CD1c-positive myeloid dendritic cell (primary cell): ENCODE results near the gene EXOC6B.

Source experiments
- DNase-seq: peaks from one replicate; pipeline ENCODE4 v3.0.0-alpha.2; 2016; ENCODE audit errors: extremely low spot score

Gene EXOC6B

DNA sequence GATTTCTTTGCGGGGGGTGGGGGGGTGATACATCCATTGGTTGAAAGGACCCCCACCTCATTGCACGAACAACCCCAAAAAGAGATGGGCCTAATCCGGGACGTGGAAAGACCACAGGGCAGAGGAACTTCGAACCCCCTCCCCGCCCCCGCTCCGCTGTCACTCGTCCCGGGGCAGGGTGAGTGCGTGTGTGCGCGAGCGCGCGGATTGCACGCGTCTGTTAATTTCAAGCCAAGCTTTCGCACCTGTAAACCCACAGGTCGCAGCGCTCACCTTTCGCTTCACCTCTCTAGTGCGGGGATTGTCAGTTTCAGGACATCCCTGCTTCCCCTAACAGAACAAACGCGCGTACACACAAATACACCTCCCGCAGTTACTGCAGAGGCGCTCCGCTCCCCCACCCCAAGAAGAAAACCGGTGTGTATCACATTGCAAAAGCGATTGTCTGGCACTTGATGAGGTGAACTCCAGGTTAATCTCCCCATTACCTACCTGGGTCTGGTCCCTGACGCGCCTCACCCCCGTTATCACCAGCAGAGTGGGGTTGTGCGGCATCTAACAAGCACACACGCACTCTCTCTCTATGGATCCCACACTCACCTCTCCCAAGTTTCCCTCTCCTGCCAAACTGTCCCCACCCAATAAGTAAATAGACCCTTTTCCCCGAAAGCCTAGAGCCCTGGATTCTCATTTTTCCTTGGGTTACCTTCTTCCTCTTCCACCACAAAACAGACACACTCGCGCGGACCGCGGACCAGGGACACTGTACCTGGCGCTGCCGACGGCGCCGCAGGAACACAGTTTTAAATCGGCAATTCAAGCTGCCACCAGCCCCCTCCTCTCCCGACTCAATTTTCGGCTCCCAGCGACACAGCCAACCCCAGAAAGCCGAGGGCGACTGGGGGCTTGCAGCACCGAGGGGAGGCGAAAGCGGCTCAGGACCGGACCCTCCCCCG, 679.2 kb downstream of the EXOC6B start:
- DNase-seq = no peak

DNA sequence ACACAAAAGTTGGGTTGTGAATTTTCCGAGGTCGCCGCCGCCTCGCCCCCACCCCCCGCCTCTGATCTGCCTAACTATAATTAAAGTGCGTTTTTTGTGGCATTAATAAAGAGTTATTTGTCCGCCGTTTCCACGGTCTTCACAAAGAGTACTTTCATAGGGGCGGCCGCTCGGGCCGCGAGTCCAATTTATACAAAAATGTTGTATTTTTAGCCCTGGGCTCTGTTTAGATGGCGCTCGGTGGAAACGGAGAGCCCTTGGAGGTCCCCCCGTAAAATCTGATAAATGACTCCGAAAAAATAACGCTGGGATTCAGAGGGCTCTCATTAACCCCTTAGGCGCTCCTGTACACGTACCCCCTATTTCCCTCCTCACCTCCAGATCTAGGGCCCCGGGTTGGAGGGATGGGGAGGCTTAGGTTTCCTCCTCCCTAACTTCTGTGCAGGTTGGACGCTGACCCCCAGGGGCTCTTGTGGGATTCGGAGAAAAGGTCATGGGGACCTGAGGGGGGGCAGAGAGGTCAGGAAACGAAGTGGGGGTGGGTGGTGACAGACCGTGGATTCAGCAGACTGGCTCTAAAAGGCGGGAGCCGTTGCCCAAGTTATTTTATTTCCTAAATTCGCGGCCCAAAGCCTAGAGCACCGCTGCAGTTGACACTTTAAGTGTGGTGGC, 680.0 kb downstream of the EXOC6B start:
- DNase-seq = no peak

DNA sequence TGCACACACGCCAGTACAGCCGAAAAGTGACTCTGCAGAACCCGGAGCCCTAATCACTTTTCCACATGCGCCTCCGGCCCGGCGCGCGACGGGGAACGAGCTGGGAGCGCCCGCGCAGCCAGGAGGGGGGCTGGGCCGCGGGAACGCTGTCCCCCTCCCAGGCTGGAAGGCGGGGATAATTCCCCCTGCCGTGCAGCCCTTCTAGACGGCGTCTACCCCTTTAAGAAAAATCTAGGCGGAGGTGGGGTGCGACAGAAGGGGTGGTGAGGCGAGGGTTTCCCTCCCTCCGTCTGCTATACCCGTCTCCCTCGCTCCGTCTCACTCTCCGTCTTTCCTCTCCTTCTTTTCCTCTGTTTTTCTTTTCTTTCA, 680.6 kb downstream of the EXOC6B start:
- no peak for DNase-seq

DNA sequence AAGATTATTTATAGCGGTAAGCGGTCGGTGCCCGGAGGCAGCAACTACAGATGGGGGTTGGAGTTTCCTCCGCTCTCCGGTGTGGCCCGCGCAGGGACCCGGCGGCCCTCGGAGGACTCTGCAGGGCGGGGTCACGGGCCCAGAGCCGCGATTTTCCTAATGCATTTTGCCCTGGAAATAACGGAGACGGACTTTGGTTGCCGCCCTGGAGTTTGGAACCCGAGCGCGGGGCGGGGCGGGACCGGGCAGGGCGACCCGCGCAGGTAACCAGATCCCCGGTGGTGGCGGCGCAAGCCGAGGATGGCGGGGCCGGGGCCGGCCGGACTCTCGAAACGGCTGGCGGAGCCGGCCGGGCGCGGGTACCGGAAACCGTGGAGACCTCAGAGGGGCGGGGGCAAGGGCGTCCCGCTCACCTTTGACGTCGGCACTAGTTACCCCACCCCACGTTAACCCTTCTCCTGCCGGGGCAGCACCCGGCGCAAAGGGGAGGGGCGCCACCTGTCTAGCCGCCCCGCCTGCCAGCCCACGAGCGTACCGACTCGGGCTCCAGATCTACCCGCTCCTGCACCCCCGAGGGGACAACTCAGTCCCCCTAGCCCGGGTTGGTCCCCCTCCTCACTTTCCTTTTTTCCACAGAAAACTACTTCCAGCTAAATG, 681.1 kb downstream of the EXOC6B start:
- DNase-seq = no peak

DNA sequence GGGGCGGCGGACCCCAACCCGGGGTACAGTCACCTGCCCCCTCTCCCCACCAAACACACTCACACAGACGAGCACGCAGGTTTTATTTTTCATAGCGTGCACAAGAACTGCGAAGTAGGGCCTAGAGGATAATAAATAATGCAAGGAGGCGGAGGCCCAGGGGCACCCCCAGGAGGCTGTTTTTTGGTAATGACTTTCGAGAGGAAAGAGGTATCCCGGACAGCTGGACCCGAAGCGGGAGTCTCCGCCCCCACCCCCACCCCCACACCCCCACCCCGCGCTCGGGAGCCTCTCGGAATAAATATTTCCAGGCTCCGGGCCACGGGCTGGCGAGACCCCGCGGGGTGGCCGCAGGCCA, 681.6 kb downstream of the EXOC6B start:
- DNase-seq = no peak

DNA sequence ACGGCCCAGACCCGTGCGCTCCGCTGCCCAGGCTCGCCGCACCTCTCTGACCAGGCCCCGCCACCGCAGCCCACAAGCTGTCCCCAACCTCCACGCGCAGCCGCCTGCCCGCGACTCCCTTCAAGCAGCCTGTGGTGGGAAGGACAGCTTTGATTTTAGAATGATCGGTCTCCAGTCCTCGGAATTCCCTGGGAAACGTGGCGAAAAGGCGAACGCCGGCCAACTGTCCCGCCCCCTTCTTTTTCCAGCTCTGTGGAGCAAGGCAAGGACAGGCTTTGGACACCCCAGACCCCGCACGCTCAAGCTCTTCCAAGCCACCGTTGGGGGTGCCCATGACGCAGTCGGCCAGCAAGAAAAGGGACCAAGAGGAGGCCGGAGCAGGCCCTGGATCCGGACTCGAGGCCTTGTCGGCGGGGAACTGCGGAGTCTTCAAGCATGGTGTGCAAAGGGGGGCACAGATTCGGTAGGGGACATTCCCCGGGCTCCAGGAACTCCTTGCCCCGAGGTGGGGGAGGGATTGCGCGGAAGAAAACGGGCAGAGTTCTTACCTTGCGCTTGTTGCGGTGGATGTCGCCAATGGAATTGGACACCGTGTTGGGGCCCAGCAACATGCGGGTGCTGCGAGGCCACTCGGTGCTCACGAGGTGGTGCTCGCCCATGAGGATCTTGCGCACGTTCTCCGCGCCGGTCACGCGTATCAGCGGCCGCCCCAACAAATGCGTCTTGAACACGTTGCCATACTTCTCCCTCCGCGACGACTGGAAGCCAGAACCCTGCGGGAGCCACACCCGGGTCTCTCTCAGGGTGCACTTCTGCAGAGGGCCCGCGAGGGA, 682.2 kb downstream of the EXOC6B start:
- no peak for DNase-seq

DNA sequence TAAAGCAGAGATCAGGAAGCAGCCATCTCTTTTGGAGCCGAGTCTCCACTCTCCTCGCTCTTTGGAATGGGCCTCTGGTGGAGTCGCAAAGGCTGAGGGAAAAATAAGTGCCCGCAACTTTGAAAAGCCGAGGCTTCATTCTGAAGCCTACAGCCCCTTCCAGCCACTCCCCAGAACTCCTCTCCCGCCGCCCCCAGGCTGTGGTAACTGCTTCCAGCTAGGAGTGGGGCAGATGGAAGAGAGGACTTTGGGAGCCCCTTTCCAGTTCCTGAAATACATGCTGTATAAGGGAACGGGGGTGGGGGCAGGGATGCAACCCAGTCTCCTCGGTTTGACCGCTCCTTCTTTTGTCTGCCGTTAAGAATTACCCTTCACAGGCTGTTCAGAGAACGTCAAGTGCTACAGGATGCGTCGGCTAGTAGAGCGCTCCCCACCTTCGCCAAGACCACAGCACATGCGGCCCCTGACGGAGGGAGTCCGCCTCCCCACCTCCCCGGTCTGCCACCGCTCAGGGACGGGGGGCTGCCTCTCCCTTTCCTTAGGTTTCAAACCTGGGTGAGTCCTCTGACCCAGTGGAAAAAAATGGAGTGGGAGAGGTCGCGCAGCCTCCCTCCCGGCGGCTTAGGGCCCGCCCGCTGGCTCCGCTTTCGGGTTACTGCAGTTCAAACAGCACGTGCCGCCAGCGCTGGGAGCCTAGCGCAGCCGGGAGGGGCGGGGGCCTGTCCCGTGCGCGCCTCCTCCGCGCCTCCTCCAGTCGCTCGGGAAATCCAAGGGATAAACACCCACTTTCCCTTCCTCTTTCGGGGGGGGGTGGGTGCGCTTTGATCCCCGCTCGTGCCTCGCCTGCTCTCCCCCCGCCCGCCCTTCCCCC, 683.0 kb downstream of the EXOC6B start:
- DNase-seq = peak; percentile 20

DNA sequence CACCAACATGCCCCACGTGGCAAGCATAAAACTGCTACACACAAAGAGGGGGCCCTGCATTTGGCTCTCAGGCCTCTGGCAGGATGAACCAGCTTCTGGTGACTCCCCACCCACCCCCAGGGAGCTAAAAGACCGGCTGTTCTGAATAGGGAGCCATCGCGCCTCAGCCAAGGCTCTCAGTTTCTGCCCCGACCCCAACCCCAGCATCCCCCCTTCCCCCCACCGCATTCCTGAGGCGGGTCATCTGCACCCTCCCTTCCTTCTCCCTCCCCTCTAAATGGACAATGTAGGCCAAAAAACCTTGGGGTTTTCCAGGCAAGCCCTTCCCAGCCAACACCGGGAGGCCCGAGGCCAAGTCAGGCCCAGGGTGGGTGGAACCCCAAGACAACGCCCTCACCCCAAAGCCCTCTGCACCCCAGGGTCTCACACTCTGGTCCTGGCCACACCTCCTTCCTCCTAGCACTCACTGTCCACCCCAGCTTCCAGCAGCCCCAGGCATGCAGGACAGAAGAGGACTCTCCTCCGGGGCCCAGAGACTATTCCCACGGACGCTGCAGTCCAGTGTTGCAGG, 683.9 kb downstream of the EXOC6B start:
- DNase-seq = no peak

DNA sequence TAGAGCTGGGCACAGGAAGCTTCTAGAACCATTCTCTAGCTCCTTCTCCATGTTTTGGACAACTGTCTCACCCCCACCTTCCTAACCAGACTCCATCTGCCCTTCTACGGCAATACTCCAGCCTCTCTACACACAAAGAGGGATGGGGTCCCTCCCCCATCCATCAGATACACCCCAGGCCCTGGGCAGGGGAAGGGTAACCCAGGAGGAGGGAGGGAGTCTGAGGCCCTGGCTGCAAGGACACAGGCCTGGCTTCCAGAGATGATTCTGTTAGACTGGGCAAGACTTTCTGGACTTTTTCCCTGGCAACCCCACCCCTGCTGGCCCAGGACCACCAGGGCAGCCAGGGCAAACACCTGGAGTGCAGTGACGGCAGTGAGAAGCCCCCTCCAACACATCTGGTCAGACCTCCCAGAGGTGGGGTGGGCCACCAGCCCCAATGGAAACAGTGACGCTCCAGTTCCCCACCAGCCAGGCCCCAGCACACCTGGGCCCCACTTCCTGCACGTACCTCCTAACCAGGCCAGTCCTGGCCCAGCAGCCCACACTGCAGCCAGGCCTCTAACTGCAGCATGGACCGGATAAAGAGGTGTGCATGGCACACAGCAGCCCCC, 684.7 kb downstream of the EXOC6B start:
- DNase-seq = no peak

DNA sequence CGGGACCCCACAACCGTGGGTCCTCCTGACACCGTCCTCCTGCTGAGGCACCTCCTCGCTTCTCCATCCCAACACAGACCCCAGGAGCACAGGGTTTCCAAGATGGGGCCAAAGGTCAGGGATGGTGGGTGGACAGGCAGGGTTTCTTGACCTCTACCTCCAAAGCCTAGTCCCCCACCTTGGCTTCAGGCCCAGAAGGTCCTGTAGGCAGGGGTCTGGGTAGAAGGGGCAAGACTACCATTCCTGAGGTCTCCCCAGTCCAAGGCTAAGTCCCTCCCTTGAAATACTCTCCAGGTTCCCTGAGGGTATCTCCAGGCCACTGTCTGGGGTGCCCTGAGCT, 685.2 kb downstream of the EXOC6B start:
- DNase-seq = no peak

DNA sequence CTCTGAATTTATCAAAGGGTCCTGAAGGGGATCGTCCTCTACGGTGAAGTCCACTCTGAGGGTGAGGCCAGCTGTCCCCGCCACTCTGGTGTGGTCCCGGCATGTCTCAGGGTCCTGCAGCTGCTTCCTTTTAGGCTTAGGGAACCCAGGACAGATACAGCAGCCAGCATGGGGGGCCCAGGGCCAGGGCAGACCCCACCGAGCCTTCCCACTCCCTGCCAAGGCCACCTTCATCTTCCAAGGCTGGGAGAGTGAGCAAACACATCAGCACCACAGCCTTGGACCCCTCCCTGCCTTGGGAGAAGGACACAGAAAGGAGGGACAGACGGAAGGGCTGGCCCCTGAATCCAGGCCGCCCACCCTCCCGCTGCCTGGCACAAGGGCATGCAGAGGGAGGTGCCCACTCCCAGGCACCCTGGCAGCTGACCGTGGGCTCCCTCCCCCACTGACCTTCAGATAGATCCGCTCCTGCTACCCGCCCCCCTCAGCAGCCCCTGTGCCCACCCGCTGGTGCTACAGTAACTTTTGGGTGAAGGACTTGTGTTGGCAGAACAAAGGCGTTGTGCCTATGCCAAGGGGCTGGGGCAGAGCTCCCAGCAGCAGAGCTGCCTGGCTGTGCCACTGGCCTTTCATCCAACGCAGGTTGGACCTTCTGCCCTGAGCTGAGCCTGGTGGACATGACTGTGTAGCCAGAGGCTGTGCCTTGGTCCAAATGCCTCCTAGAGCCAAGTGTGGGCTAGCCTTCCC, 685.8 kb downstream of the EXOC6B start:
- no peak for DNase-seq

DNA sequence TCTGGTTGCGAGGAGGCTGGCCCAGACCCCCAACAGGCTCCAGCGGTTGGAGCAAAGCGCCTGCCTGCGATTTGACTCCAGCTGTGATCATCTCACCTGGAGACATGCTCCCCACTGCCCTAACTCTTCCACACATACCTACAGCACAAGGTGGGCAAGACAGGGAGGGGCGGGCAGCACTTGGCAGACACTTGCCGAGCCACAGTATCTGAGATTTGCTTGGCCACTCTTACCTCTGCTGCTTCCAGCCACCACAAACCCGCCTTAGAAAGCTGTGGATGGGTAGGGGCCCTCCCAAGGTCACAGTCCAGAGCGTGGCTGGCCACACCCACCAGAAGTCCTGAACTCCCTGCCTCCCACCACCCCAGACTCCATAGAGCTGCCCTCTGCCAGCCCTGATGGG, 686.4 kb downstream of the EXOC6B start:
- no peak for DNase-seq

DNA sequence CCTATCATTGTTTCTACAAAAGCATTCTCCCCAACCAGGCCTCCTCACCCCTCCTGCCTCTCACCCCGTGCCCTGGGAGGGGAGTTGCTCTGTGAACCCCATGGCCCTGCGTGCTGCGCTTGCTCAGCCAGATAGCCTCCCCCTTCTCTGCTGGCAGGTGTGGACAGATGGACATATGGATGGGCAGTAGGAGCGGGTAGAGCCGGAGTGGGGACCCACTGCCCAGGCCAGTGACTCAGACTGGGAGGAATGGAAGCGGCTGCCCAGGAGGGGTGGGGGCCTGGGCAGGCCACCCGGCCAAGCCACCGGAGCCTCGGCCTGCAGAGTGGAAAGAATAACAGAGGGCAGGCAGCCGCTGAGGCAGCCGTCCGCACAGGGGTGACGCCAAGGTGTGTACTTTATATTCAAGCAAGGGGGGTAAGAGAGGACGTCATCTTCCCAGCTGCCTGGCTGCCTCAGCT, 686.9 kb downstream of the EXOC6B start:
- no peak for DNase-seq

DNA sequence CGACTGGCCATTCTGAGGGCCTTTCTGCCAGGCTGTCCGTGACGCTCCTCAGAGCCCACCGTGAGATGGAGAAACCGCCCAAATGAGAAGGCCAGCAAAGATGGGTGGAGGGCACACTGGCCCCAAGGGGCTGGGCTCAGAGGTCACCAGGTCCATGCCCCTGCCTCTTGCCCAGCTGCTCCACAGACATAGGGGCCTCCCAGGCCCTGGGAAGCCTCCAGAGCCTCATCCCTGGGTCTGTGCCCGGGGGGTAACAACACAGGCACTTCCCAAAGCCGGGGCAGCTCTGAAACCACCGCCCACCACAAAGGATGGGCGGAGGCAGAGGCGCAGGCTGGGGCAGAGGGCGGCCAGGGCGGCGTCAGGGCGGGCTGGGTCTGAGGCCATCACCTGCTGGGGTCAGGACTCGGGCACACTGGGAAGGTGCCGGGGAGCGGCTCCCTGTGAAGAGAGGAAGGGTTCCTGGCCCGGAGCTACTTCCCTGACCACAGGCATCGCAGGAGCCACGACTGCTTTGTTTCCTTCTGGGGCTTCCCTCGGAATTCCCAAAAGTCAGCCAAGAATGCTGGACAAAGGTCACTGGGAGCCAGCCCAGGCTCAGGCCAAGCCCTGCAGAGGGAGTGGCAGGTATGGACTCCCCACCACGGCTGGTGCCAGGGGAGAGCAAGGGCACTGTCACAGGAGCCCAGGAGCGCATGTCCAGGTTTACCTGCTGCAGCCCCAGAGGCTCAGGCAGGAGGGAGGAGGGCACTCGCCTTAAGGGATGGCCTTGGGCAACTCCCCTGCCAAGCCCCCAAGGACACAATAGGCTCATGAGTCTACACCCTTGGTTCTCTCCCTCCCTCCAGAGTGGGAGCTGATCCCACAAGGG, 687.6 kb downstream of the EXOC6B start:
- DNase-seq = no peak

DNA sequence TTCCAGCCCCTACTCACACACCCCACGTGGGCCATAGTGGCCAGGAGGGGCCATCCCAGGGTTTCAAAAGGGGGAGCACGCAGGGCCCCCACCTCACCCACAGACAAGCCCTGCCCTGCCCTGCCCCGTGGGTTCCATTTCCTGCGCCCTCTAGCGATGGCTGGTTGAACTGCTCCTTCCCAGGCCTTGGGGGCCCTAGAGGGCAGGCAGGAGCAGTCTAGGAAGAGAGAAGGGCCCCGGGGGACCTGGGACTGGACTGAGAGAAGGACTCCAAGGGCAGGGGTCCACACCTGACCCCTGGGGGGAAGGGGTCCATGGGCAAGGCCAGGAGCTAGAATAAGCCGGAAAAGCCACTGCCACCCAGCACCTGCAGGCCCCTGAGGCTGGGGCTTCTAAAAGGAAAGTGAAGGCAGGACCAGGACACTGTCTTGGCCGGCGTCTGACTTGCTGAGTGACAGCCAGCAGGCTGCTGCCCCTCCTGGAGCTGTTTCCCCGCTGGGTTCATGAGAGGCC, 688.3 kb downstream of the EXOC6B start:
- DNase-seq = peak; percentile 53

DNA sequence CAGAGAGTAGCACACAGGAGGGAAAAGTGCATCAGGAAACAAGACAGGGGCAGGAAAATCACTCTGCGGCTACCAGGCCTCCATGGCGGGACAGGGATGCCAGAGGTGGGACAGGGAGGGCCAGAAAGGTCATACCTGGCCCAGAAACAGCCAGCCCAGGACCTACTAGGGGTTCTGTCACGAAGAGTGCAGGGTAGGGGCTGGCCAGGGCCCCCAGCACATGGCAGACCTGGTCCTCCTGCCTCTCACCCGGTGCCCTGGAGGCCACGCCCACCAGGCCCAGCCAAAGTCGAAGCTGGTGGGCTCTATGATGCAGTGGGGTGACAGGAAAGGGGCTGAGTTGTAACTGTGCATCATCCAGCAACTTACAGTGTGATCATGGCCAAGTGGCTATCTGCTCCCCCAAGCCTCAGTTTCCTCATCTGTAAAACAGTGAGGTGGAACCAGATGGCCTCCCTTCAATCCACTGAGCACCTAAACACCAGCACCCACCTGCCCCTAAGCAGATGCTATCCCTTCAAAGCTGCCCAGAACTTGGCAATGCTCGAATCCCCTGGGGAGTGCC, 688.8 kb downstream of the EXOC6B start:
- DNase-seq = no peak

DNA sequence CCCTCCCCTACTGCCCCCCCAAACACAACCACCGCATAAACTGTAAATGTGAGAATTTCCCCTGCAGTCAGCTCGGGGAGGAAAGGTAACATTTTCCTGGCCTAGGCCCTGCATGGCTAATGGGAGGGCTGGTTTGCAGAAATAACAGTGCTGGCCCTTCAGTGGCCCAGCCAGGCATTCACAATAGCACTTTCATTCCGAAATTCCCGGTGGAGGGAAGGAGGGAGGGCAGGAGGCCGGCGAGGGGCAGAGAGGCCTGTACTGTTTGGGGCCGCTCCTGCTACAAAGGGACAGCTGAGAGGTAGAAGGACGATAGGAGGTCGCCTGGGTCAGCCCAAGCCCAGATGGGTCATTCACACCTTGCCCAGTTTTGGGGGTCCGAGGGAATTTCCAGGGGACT, 689.5 kb downstream of the EXOC6B start:
- DNase-seq = no peak

DNA sequence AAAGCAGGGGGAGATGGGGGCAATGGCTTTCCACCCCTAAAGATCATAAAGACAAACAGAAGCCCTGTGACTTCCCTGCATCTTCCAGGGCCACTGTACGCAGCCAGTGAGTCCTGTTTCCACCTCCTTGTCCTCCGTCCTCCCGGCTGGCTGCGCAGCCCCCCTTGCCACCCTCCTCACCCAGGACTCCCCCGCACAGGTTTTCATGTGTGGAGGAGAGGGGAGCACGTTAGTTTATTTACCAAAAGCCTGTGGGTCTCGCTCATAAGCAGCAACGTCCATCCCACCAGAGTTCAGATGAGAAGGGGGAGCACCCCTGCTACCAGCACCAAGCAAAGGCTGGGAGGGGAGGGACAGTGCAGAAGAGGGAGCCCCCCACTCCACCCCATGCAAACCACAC, 689.9 kb downstream of the EXOC6B start:
- DNase-seq = no peak
